ENCODE measurements around the gene CSH2.
"Not testable (repeated sequence)": the region's sequence is repeated elsewhere in the genome, so short reads cannot be mapped to it uniquely, and the experiment has no call there.

The CSH2 gene

GRCh38 chr17:63896524-63897354 lies 23.3 kb upstream of the CSH2 start, which contains the start of gene CSH1:
Gene CSH1, minus strand, starts transcription at chr17:63896574. Its CDS starts 63 bp downstream, at chr17:63896511.
- DNase-seq (ENCODE audit: low spot score) = not testable (repeated sequence)

GRCh38 chr17:63894821-63895220 lies 21.3 kb upstream of the CSH2 start:
- not testable (repeated sequence) for DNase-seq (ENCODE audit: low spot score)

- DNase-seq (ENCODE audit: low spot score) = not testable (repeated sequence)
Observed at GRCh38 chr17:63894021-63894420, 20.5 kb upstream of the CSH2 start.

- not testable (repeated sequence) for DNase-seq (ENCODE audit: low spot score)
Observed at GRCh38 chr17:63892316-63893037, 19.0 kb upstream of the CSH2 start.

GRCh38 chr17:63889026-63889848 lies 15.8 kb upstream of the CSH2 start:
- DNase-seq (ENCODE audit: low spot score) = peak; percentile 28

- not testable (repeated sequence) for DNase-seq (ENCODE audit: low spot score)
Observed at GRCh38 chr17:63885119-63885518, 11.6 kb upstream of the CSH2 start.

GRCh38 chr17:63882626-63883126 lies 9.2 kb upstream of the CSH2 start:
- DNase-seq (ENCODE audit: low spot score) = not testable (repeated sequence)

GRCh38 chr17:63881935-63882601 lies 8.6 kb upstream of the CSH2 start, which contains the start of gene GH2:
Gene GH2, minus strand, starts transcription at chr17:63881944. Its CDS starts 143 bp downstream, at chr17:63881801.
- DNase-seq (ENCODE audit: low spot score) = peak; percentile 76

- peak; percentile 47 for DNase-seq (ENCODE audit: low spot score)
Observed at GRCh38 chr17:63881337-63881736, 7.9 kb upstream of the CSH2 start.

- DNase-seq (ENCODE audit: low spot score) = no peak
Observed at GRCh38 chr17:63880706-63881105, 7.2 kb upstream of the CSH2 start.

GRCh38 chr17:63878413-63878812 lies 4.9 kb upstream of the CSH2 start:
- not testable (repeated sequence) for DNase-seq (ENCODE audit: low spot score)

- not testable (repeated sequence) for DNase-seq (ENCODE audit: low spot score)
Observed at GRCh38 chr17:63874693-63875092, 1.2 kb upstream of the CSH2 start.

GRCh38 chr17:63874061-63874626 lies 667 bp upstream of the CSH2 start:
- not testable (repeated sequence) for DNase-seq (ENCODE audit: low spot score)

GRCh38 chr17:63871646-63872365 lies 1.7 kb downstream of the CSH2 start:
- not testable (repeated sequence) for DNase-seq (ENCODE audit: low spot score)

- not testable (repeated sequence) for DNase-seq (ENCODE audit: low spot score)
Observed at GRCh38 chr17:63870292-63870665, 3.2 kb downstream of the CSH2 start.

GRCh38 chr17:63869491-63870291 lies 3.8 kb downstream of the CSH2 start:
- DNase-seq (ENCODE audit: low spot score) = not testable (repeated sequence)

GRCh38 chr17:63866625-63867024 lies 6.9 kb downstream of the CSH2 start:
- not testable (repeated sequence) for DNase-seq (ENCODE audit: low spot score)

GRCh38 chr17:63859257-63859656 lies 14.2 kb downstream of the CSH2 start:
- no peak for DNase-seq (ENCODE audit: low spot score)

- not testable (repeated sequence) for DNase-seq (ENCODE audit: low spot score)
Observed at GRCh38 chr17:63856425-63856824, 17.1 kb downstream of the CSH2 start.
